RWPE2 (cell line): Measurements from ENCODE around the gene BFSP1.
A peak's percentile ranks its signal among the peaks of the same experiment; 100 is the strongest.

Experiments used
- ATAC-seq: fragments of 200-7000 bp; cut with Tn5 transposase; 3 replicates; pipeline ENCODE4 v1.9.1; 2021; ENCODE audit warnings: low read depth
- DNase-seq: peaks from one replicate; pipeline ENCODE4 v3.0.0-alpha.2; 2020; ENCODE audit warnings: low spot score
- H3K27ac ChIP-seq: fragments of 450-650 bp; 2 replicates; pipeline ENCODE4 v1.5.1; 2017; ENCODE audit warnings: mild to moderate bottlenecking; ENCODE audit not compliant: poor library complexity, severe bottlenecking
- H3K27me3 ChIP-seq: fragments of 250-450 bp; sonication (Bioruptor Pico); 2 replicates; pipeline ENCODE4 v1.5.1; 2021; ENCODE audit warnings: mild to moderate bottlenecking, moderate library complexity; ENCODE audit not compliant: insufficient read depth, poor library complexity, severe bottlenecking
- H3K36me3 ChIP-seq: fragments of 250-450 bp; sonication (Bioruptor Pico); 2 replicates; pipeline ENCODE4 v1.5.1; 2020; ENCODE audit warnings: low read depth, mild to moderate bottlenecking, moderate library complexity
- H3K4me1 ChIP-seq: fragments of 250-450 bp; sonication (Bioruptor Pico); 2 replicates; pipeline ENCODE4 v1.5.1; 2021; ENCODE audit warnings: mild to moderate bottlenecking, moderate library complexity; ENCODE audit not compliant: insufficient read depth, poor library complexity, severe bottlenecking
- H3K4me3 ChIP-seq: fragments of 250-450 bp; sonication (Bioruptor Pico); 2 replicates; pipeline ENCODE4 v1.5.1; 2021; ENCODE audit warnings: mild to moderate bottlenecking, moderate library complexity; ENCODE audit not compliant: severe bottlenecking
- H3K9me3 ChIP-seq: fragments of 250-450 bp; sonication (Bioruptor Pico); 2 replicates; pipeline ENCODE4 v1.5.1; 2021; ENCODE audit warnings: mild to moderate bottlenecking, moderate library complexity; ENCODE audit not compliant: severe bottlenecking
- TF ChIP-seq, protein P1 (sequence below): fragments of 450-650 bp; IDR thresholded peaks from one replicate; pipeline ENCODE4 v1.5.1; 2017; ENCODE audit warnings: mild to moderate bottlenecking, moderate library complexity; ENCODE audit not compliant: poor library complexity, severe bottlenecking

Gene BFSP1

GRCh38 chr20:17558154-17558940, 27.2 kb upstream of the BFSP1 start:
- ATAC-seq (peak; percentile 86), DNase-seq (peak; percentile 82)
- Histone ChIP-seq H3K27me3 (no peaks in the 10 kb centered on the region), H3K4me1 (peaks cover 37% of the 10 kb centered on the region), H3K36me3 (no peaks in the 10 kb centered on the region), H3K9me3 (no peaks in the 10 kb centered on the region), H3K27ac (peak overlapping the region; percentile 99), H3K4me3 (peak overlapping the region; percentile 20)
- TF ChIP-seq, protein P1, sequence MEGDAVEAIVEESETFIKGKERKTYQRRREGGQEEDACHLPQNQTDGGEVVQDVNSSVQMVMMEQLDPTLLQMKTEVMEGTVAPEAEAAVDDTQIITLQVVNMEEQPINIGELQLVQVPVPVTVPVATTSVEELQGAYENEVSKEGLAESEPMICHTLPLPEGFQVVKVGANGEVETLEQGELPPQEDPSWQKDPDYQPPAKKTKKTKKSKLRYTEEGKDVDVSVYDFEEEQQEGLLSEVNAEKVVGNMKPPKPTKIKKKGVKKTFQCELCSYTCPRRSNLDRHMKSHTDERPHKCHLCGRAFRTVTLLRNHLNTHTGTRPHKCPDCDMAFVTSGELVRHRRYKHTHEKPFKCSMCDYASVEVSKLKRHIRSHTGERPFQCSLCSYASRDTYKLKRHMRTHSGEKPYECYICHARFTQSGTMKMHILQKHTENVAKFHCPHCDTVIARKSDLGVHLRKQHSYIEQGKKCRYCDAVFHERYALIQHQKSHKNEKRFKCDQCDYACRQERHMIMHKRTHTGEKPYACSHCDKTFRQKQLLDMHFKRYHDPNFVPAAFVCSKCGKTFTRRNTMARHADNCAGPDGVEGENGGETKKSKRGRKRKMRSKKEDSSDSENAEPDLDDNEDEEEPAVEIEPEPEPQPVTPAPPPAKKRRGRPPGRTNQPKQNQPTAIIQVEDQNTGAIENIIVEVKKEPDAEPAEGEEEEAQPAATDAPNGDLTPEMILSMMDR: no peak

DNA sequence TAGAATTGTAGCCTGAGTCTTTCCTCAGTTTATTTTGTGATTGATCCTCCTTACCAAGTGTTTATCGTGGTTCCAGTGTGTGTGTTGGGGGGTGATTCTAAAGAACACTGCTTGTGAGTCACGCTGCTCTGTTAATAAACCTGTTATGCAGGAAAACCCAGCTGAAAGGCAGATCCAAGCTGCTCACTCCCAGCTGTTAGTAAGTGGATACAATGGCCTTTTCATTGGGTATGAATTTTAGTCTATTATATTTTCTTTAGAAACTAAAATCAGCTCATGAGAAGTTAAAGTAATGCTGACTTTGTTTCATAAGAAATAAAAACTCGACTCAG, 26.5 kb upstream of the BFSP1 start:
- H3K27me3 ChIP-seq: no peaks in the 10 kb centered on the region
- H3K9me3 ChIP-seq: no peaks in the 10 kb centered on the region
- DNase-seq: no peak
- H3K4me1 ChIP-seq: peaks cover 32% of the 10 kb centered on the region
- H3K36me3 ChIP-seq: no peaks in the 10 kb centered on the region
- peak; percentile 71 for ATAC-seq
- H3K4me3 ChIP-seq: no peak overlapping the region
- TF ChIP-seq, protein P1: no peak
- peak overlapping the region; percentile 99 for H3K27ac ChIP-seq

DNA sequence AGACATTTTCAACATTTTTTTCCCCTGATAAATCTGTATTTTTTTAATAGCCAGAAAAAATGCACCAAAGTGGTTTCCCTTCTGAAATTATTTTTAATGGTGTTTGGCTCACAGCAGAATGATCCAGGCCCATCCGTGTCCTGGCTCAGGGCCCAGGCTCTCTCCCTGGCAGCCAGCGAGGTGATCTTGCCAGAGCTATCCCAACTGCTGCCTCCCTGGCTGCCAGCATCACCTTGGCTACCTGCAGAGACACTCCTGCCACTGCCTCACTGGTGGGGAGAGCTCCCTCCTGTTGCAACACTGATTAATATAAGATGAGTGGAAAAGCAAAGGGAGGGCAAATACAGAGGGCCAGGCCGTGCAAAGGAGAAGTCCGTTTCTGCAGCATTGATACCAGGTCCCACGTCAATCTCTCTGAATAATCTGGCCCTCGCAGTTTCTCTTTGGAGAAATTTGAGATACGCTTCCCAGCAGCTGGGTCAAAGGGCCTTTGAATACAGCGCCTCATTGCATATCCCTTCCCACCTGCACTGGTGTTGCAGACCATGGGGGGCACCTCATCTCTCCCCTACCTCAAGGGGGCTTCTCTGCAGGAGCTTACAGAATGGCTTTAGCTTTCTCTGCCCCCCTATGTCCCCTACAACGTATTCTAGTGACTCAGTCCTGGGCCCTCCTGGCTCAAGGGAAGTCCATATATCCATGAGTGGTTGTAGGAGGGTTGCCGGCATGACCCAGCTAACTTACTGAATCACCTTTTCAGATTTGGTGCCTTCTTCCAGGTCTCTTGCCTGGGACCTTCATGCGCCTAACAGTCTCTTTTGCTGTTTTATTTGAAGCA, 25.9 kb upstream of the BFSP1 start:
- Histone ChIP-seq H3K27me3 (no peaks in the 10 kb centered on the region), H3K9me3 (no peaks in the 10 kb centered on the region), H3K27ac (peak overlapping the region; percentile 99), H3K36me3 (no peaks in the 10 kb centered on the region), H3K4me3 (no peak overlapping the region), H3K4me1 (peaks cover 30% of the 10 kb centered on the region)
- TF ChIP-seq, protein P1: no peak
- DNase-seq: peak; percentile 73
- ATAC-seq: peak; percentile 54

DNA sequence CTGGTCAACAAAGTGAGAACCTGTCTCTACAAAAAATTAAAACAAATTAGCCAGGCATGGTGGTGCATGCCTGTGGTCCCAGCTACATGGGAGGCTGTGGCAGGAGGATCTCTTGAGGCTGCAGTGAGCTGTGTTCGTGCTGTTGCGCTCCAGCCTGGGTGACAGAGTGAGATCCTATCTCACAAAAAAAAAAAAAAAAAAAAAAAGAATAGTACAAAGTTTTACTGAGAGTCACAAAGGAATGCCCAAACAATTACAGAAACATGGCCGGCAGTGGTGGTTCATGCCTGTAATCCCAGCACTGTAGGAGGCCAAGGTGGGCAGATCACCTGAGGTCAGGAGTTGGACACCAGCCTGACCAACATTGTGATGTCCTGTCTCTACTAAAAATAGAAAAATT, 23.9 kb upstream of the BFSP1 start:
- TF ChIP-seq, protein P1: no peak
- no peaks in the 10 kb centered on the region for H3K36me3 ChIP-seq
- H3K27ac ChIP-seq: no peak overlapping the region
- no peak overlapping the region for H3K4me3 ChIP-seq
- H3K4me1 ChIP-seq: peaks cover 36% of the 10 kb centered on the region
- ATAC-seq (no peak), DNase-seq (no peak)
- no peaks in the 10 kb centered on the region for H3K9me3 ChIP-seq
- H3K27me3 ChIP-seq: no peaks in the 10 kb centered on the region
